Right ventricle myocardium inferior (tissue), 1 donor: ENCODE measurements around the gene DLG3. TPM values are rescaled to one million over a fixed set of nuclear protein-coding genes. Genes with fewer than 3 reads are reported as not detected.

ENCODE experiments used
- total RNA-seq: library from RNA; stranded (reverse); fragmentation: NEBNext Ultra II Directional; extraction: Animal tissue kit (Norgen Biotek cat#: 25700); gene quantifications from one replicate; pipeline ENCODE4 v1.2.1, GENCODE V29; 2021
- donor health status: DM: no; HTN: yes; CAD: no; lungs with severe emphysema.

Gene DLG3
- total RNA-seq, 1 donor from 2014 or later = 9.5 TPM

Other genes starting within 250 kb of the DLG3 start
- gene AWAT1, start 210.2 kb upstream of the DLG3 start, total RNA-seq = not detected
- gene P2RY4, start 184.6 kb upstream of the DLG3 start, total RNA-seq = not detected
- not detected for gene ARR3, start 176.5 kb upstream of the DLG3 start, total RNA-seq
- not detected for gene RAB41, start 162.7 kb upstream of the DLG3 start, total RNA-seq
- 33.9 TPM for gene PDZD11, start 154.9 kb upstream of the DLG3 start, total RNA-seq
- gene KIF4A, start 154.7 kb upstream of the DLG3 start, total RNA-seq = 0.84 TPM
- gene GDPD2, start 21.5 kb upstream of the DLG3 start, total RNA-seq = not detected